GM12875 (cell line): ENCODE measurements around the gene HIBCH.

ENCODE experiments used
- H3K4me3 ChIP-seq: one replicate; pipeline ENCODE4 v1.5.1; 2011; ENCODE audit warnings: low read depth, low read length, control low read depth
- TF ChIP-seq, protein P1 (sequence below): IDR thresholded peaks from 2 replicates; pipeline ENCODE4 v1.5.1; 2011; ENCODE audit warnings: low read depth, mild to moderate bottlenecking, control low read depth, inconsistent platforms, low read length, moderate library complexity, borderline replicate concordance; ENCODE audit not compliant: insufficient read depth

Gene HIBCH

DNA sequence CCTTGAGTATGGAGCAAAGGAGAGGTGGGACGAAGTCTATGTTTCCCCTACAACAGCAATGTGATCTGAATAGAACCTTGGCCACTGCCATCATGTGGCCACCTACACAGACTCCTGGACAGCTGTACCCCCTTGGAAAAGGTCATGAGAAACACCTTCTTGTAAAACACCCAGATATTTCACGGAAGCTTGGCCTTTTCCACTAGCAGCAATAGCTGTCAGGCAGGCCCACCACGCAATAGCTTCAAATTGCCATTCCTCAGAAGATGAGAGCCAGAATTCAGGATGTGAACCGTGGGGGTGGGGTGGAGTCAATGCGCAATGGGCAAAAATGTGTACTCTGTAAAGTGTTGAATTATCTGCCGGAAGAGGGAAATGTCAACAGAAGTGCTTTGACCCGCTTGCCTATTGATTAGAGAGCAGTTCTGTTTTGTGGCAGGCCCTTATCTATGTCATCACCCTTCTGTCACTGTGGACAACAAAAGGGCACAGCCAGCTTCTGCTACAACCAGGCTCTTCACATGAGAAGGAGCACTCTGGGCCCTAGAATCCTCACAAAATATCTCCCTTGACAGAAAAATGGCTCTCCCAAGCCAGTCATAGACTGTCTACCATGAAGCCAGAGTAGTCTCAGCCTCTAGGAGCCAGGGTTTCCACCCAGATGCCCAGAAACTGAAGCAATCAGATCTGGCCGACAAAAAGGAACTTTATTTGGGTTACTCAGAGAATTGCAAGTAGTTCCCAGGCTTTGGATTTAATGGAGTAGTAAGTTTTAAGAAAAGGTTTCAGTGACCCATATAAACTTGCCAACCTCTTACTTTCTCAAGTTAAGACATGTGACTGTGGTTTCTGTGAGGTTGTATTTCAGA lies 33.3 kb upstream of the HIBCH start:
- TF ChIP-seq, protein P1, sequence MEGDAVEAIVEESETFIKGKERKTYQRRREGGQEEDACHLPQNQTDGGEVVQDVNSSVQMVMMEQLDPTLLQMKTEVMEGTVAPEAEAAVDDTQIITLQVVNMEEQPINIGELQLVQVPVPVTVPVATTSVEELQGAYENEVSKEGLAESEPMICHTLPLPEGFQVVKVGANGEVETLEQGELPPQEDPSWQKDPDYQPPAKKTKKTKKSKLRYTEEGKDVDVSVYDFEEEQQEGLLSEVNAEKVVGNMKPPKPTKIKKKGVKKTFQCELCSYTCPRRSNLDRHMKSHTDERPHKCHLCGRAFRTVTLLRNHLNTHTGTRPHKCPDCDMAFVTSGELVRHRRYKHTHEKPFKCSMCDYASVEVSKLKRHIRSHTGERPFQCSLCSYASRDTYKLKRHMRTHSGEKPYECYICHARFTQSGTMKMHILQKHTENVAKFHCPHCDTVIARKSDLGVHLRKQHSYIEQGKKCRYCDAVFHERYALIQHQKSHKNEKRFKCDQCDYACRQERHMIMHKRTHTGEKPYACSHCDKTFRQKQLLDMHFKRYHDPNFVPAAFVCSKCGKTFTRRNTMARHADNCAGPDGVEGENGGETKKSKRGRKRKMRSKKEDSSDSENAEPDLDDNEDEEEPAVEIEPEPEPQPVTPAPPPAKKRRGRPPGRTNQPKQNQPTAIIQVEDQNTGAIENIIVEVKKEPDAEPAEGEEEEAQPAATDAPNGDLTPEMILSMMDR = no peak
- H3K4me3 ChIP-seq = no peak overlapping the region

- TF ChIP-seq, protein P1 = no peak
- no peak overlapping the region for H3K4me3 ChIP-seq
Observed at GRCh38 chr2:190351955-190352354, 32.3 kb upstream of the HIBCH start.

DNA sequence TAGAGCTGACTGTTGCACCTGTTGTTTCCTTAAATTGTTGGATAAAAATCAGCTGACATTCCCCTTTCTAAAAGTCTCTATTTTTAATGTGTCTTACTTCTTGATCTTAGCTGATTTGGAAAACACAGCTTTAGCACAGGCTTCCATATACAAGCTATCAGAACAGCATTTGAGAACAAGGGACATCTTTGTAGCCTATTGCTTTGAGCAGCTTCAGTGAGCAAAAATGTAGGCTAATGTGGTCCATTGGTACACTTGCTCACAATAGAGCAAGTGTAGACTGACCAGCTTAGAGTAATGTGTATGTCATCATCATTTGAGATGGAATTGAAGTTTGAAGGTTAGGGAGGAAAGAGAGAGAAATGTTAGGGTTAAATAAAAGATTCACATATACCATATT lies 30.7 kb upstream of the HIBCH start:
- no peak overlapping the region for H3K4me3 ChIP-seq
- TF ChIP-seq, protein P1 = no peak

DNA sequence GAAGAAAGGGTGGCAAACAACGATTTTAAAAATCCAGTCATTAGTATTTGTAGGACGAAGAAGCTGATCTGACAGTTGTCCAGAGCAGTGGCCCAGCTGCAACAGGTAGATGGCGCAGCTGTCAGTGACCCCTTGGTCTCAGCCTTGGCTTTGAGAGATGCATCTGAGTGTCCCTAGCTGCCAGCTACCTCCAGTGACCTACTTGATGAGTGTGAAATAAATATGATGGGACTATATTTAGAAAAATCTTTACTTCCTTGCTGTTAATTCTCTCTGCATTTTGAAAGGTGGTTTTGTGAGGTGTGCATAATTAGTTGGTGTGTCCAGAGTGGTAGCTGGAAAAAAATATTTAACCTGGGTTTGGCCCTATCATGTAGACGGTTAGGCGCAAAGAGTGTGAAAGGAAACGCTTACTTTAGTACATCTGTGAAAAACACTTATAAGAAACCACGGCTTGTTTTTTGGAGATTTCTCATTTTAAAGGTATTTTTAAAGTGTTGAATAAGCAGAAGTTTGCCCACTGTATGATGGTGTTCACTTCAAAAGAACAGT lies 24.7 kb upstream of the HIBCH start:
- peak overlapping the region; percentile 68 for H3K4me3 ChIP-seq
- TF ChIP-seq, protein P1 = peak; percentile 17; the same call in 1 of the 2 replicates

DNA sequence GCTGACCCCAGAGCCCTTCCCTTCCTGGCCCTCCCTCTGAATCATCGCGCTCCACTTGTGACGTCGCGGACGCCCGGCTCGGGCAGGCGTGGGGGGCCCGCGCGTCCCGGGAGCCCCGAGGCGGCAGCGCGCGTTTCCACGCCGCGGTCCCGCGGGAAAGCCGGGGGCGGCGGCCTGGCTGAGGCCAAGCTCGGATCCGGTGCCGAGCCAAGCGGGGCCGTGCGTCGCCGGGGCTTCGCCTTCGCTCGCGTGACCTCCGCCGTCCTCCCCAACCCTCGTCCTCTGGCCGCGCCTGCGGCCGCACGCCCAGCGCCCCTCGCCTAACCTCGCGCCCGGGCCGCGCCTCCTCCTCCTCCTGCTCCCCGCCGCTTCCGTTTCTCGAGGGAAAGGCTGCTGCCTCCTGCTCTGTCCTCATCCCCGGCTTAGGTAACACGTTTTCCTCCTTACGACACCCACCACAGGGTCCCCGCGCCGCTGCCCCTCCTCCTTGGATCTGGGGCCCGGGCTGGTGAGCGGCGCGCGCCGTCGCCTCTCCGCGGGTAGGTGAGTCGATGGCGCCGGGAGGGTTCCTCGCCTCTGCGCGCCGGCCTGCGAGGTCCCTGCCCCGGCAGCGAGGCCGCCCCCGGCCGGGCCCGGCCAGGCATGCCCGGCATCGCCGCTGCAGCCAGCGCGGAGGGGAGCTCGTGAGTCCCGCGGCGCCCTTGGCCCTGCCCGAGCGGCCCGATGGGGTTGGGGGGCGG lies 24.1 kb upstream of the HIBCH start, which contains the start of gene INPP1:
INPP1 (plus strand) TSS at position 54 of the 740 bp plus-strand sequence. CDS start 16,514 bp downstream, outside the sequence.
- TF ChIP-seq, protein P1 = no peak
- peak within 1 kb of the TSS; percentile 68 for H3K4me3 ChIP-seq

DNA sequence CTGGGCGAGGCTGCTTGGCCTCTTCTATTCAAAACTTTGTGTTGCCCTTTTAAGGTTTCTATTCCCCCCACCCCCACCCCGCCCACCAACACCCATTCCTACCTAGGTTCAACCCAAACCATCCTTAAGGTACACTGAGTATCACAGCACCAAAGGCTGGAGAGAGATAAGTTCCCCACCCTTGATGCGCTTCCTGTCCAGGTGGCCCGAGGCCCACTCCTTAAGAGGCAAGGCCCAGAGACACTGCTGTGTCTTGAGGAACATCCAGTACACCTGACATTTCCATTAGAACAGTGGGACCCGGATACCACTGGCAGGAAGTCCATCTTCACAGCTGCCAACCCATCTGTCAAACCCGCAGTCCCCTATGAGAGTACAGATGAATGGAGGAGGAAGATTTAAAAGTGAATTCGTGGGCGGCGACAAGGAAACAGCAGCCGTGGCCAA lies 23.5 kb upstream of the HIBCH start:
- peak overlapping the region; percentile 68 for H3K4me3 ChIP-seq
- TF ChIP-seq, protein P1 = no peak

GRCh38 chr2:190342611-190343010 lies 23.0 kb upstream of the HIBCH start:
- H3K4me3 ChIP-seq = no peak overlapping the region
- TF ChIP-seq, protein P1 = no peak
